HUES64 (cell line): ENCODE data around the gene GRIA1.

ENCODE experiments used
- H3K27ac ChIP-seq: 2 replicates; pipeline ENCODE4 v1.7.0; 2013; ENCODE audit warnings: low read depth, low read length, inconsistent platforms
- H3K27me3 ChIP-seq: 2 replicates; pipeline ENCODE4 v1.6.1; 2013; ENCODE audit warnings: mild to moderate bottlenecking, low read length; ENCODE audit not compliant: insufficient read depth
- H3K36me3 ChIP-seq: 2 replicates; pipeline ENCODE4 v1.6.1; 2013; ENCODE audit warnings: mild to moderate bottlenecking, low read length; ENCODE audit not compliant: insufficient read depth
- H3K4me1 ChIP-seq: 2 replicates; pipeline ENCODE4 v1.6.1; 2013; ENCODE audit warnings: mild to moderate bottlenecking, low read length, moderate library complexity; ENCODE audit not compliant: insufficient read depth
- H3K4me3 ChIP-seq: 2 replicates; pipeline ENCODE4 v1.5.1; 2013; ENCODE audit warnings: mild to moderate bottlenecking, low read length, moderate library complexity
- H3K9ac ChIP-seq: 2 replicates; pipeline ENCODE4 v1.6.1; 2013; ENCODE audit warnings: mild to moderate bottlenecking, low read depth, low read length
- H3K9me3 ChIP-seq: 2 replicates; pipeline ENCODE4 v1.6.1; 2013; ENCODE audit warnings: low read depth, low read length; ENCODE audit not compliant: insufficient read depth
- WGBS: fragments of 150-250, 120-280 bp; methylation state at CpG from one replicate; pipeline ENCODE4 v1.1.7; 2013; ENCODE audit warnings: missing lambda C conversion rate; 5-methylcytosine and 5-hydroxymethylcytosine counted together

The GRIA1 gene

GRCh38 chr5:153500178-153500577 is 9.7 kb downstream of the GRIA1 start:
- Histone ChIP-seq H3K27ac (no peak overlapping the region), H3K36me3 (no peaks in the 10 kb centered on the region), H3K9ac (no peak overlapping the region), H3K27me3 (no peaks in the 10 kb centered on the region), H3K9me3 (no peaks in the 10 kb centered on the region), H3K4me3 (no peak overlapping the region), H3K4me1 (no peaks in the 10 kb centered on the region)
- 95% methylated on average over 2 of the region's 2 CpGs for WGBS

GRCh38 chr5:153504726-153505125 is 14.3 kb downstream of the GRIA1 start:
- Histone ChIP-seq H3K27me3 (no peaks in the 10 kb centered on the region), H3K4me1 (no peaks in the 10 kb centered on the region), H3K9me3 (no peaks in the 10 kb centered on the region; the same call in 1 of the 2 replicates), H3K4me3 (no peak overlapping the region), H3K27ac (no peak overlapping the region), H3K36me3 (no peaks in the 10 kb centered on the region), H3K9ac (no peak overlapping the region)
- 90% methylated on average over 2 of the region's 3 CpGs for WGBS

- no peaks in the 10 kb centered on the region for H3K4me1 ChIP-seq
- no peak overlapping the region for H3K9ac ChIP-seq
- no peaks in the 10 kb centered on the region; the same call in 1 of the 2 replicates for H3K9me3 ChIP-seq
- WGBS, result 79% methylated on average over 1 of the region's 1 CpG
- no peaks in the 10 kb centered on the region for H3K36me3 ChIP-seq
- H3K4me3 ChIP-seq, result no peak overlapping the region
- no peak overlapping the region for H3K27ac ChIP-seq
- H3K27me3 ChIP-seq, result no peaks in the 10 kb centered on the region
These were observed 18.2 kb downstream of the GRIA1 start for GRCh38 chr5:153508700-153509099.

- Histone ChIP-seq H3K27ac (no peak overlapping the region), H3K4me3 (no peak overlapping the region), H3K9ac (no peak overlapping the region), H3K27me3 (no peaks in the 10 kb centered on the region), H3K4me1 (peaks cover 5% of the 10 kb centered on the region), H3K9me3 (peaks cover 8% of the 10 kb centered on the region; the same call in 1 of the 2 replicates), H3K36me3 (no peaks in the 10 kb centered on the region)
- WGBS, result 80% methylated on average over 6 of the region's 6 CpGs
These were observed 21.2 kb downstream of the GRIA1 start for GRCh38 chr5:153511622-153512021.

- no peak overlapping the region for H3K4me3 ChIP-seq
- 95% methylated on average over 4 of the region's 4 CpGs for WGBS
- H3K36me3 ChIP-seq, result no peaks in the 10 kb centered on the region
- H3K4me1 ChIP-seq, result peaks cover 16% of the 10 kb centered on the region
- no peaks in the 10 kb centered on the region for H3K27me3 ChIP-seq
- no peak overlapping the region for H3K27ac ChIP-seq
- no peak overlapping the region for H3K9ac ChIP-seq
- peaks cover 8% of the 10 kb centered on the region; the same call in 1 of the 2 replicates for H3K9me3 ChIP-seq
These were observed 22.7 kb downstream of the GRIA1 start for GRCh38 chr5:153513156-153513555.

- Histone ChIP-seq H3K4me1 (peaks cover 21% of the 10 kb centered on the region), H3K9ac (no peak overlapping the region), H3K36me3 (no peaks in the 10 kb centered on the region), H3K27ac (no peak overlapping the region), H3K9me3 (peaks cover 8% of the 10 kb centered on the region; the same call in 1 of the 2 replicates), H3K4me3 (no peak overlapping the region), H3K27me3 (no peaks in the 10 kb centered on the region)
- 100% methylated on average over 1 of the region's 2 CpGs for WGBS
These were observed 24.8 kb downstream of the GRIA1 start for GRCh38 chr5:153515301-153515700.

GRCh38 chr5:153516504-153517240 is 26.2 kb downstream of the GRIA1 start:
- H3K4me3 ChIP-seq, result no peak overlapping the region
- H3K4me1 ChIP-seq, result peaks cover 34% of the 10 kb centered on the region
- H3K27ac ChIP-seq, result peak overlapping the region; percentile 44; the same call in 1 of the 2 replicates
- no peaks in the 10 kb centered on the region for H3K27me3 ChIP-seq
- 71% methylated on average over 11 of the region's 12 CpGs for WGBS
- H3K9me3 ChIP-seq, result peaks cover 8% of the 10 kb centered on the region; the same call in 1 of the 2 replicates
- H3K36me3 ChIP-seq, result no peaks in the 10 kb centered on the region
- no peak overlapping the region for H3K9ac ChIP-seq

- peak overlapping the region; percentile 44; the same call in 1 of the 2 replicates for H3K27ac ChIP-seq
- no peak overlapping the region for H3K9ac ChIP-seq
- H3K9me3 ChIP-seq, result peaks cover 8% of the 10 kb centered on the region; the same call in 1 of the 2 replicates
- H3K27me3 ChIP-seq, result no peaks in the 10 kb centered on the region
- WGBS, result 62% methylated on average over 2 of the region's 2 CpGs
- H3K4me1 ChIP-seq, result peaks cover 34% of the 10 kb centered on the region
- no peak overlapping the region for H3K4me3 ChIP-seq
- H3K36me3 ChIP-seq, result no peaks in the 10 kb centered on the region
These were observed 26.8 kb downstream of the GRIA1 start for GRCh38 chr5:153517241-153517611.

GRCh38 chr5:153520137-153520536 is 29.7 kb downstream of the GRIA1 start:
- H3K27ac ChIP-seq, result no peak overlapping the region
- H3K36me3 ChIP-seq, result no peaks in the 10 kb centered on the region
- peaks cover 34% of the 10 kb centered on the region for H3K4me1 ChIP-seq
- no peak overlapping the region for H3K9ac ChIP-seq
- H3K4me3 ChIP-seq, result no peak overlapping the region
- no peaks in the 10 kb centered on the region for H3K9me3 ChIP-seq
- 70% methylated on average over 1 of the region's 1 CpG for WGBS
- no peaks in the 10 kb centered on the region for H3K27me3 ChIP-seq

GRCh38 chr5:153520952-153521351 is 30.5 kb downstream of the GRIA1 start:
- WGBS, result 90% methylated on average over 2 of the region's 2 CpGs
- Histone ChIP-seq H3K4me1 (peaks cover 34% of the 10 kb centered on the region), H3K4me3 (no peak overlapping the region), H3K9me3 (no peaks in the 10 kb centered on the region), H3K9ac (no peak overlapping the region), H3K27ac (no peak overlapping the region), H3K36me3 (no peaks in the 10 kb centered on the region), H3K27me3 (no peaks in the 10 kb centered on the region)

- H3K27ac ChIP-seq, result no peak overlapping the region
- H3K9ac ChIP-seq, result no peak overlapping the region
- H3K4me1 ChIP-seq, result peaks cover 18% of the 10 kb centered on the region
- H3K4me3 ChIP-seq, result no peak overlapping the region
- no peaks in the 10 kb centered on the region for H3K27me3 ChIP-seq
- no peaks in the 10 kb centered on the region for H3K36me3 ChIP-seq
- no peaks in the 10 kb centered on the region for H3K9me3 ChIP-seq
These were observed 32.7 kb downstream of the GRIA1 start for GRCh38 chr5:153523211-153523610.
